Brain pericyte (primary cell): ENCODE measurements around the gene FSIP1.

ENCODE experiments used
- DNase-seq: peaks from one replicate; pipeline ENCODE4 v3.0.0-alpha.2; 2012; ENCODE audit warnings: low read depth, low spot score

The FSIP1 gene

DNA sequence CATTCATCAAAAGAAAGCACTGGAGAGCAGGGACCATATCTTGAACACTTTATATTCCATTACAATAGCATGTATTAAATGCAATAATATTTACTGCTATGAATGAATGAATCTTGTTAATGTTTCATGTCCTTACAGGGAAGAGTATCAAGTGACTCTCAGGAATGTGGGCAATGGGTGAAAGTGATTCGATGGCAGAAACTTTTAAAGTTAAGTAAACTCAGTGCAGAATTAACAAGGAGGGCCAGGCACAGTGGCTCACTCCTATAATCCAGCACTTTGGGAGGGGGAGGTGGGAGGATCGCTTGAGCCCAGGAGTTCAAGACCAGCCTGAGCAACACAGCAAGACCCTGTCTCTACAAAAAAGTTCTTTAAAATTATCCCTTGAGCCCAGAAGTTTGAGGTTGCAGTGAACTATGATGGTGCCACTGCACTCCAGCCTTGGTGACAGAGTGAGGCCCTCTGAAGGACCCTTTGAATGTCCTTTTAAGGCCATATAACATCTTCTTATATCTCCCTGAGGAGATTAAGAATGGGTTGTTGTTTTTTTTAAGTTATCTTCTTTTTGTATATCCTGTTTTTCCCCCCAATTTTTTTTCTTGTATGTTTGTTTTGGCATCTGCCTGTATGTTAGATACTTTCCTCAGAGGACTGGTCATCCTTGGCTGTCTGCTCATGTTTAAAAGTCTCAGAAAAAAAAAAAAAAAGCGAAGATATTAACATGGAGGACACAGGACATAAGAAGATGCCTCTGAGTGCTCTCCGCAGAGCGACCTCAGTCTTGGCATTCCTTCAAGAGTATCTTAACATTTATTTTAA is 9.6 kb upstream of the FSIP1 start:
- no peak for DNase-seq

DNA sequence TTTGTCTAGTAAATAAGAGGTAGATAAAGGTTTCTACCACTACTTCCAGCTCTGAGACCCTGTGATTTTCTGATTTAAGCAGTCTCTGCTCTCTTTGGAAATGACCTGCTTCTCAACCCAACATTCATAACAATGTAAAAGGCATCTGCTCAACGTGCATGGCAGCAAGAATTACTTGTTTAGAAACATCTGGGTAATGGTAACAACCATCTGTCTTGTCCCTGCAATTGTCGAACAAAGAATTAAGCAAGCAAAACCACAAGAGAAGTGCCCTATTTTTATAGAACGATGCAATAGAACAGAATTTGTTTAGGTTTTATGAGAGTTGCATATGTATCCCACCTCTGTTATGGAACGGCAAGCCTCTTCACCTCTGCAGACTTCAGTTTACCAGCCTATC is 7.1 kb upstream of the FSIP1 start:
- DNase-seq = no peak

DNA sequence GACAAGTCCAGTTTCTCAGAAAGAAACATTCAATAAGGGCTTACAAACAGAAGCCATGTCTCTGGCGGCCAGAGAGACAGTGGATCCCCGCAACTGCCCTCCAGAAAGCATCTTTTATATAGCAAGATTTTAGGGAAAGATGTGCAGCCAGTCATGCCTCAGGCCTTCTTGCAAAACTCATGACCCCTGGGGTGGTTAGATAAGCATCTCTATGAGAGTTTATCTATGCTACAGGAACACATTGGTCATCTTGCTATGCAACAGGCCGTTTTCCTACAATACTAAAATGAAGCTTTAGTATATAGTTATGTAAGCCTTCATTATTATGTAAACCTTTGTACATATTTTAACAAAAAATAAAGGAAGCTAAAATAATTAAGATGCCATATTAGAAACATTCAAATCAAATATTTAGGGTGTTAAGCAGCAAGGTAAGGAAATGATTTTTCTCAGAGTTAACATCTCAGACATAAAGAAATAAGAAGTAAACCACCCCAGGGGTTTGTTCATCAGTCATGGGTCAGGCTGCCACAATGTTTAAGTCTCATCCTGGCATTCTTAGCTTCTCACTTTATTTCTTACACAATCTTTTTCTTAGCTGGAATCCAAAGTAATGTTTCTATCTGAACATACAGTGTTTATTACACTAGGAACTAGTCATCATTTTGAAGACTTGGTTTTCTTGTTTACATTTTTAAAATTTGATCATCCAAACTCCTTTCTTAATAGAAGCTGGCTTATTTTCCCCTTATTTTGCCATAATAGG is 6.3 kb upstream of the FSIP1 start:
- DNase-seq = no peak

DNA sequence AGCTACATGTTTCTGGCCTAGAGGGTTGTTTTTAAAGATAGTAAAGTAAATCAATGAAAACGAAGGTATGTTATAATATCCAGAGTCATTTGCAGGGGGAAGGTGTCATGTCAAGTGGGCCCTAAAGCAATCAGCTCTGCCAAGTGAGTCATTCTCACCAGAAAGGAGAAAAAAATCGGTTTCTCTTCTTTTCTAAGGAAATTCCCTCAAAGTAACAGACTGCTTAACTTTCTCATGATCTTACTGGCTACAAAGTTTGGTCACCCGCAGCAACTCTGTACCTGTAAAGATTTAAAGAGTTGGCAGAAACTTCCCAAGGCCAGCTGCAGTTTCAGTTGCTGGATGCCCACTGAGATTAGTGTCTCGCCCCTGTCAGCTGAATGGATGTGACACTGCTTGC is 5.5 kb upstream of the FSIP1 start:
- no peak for DNase-seq

DNA sequence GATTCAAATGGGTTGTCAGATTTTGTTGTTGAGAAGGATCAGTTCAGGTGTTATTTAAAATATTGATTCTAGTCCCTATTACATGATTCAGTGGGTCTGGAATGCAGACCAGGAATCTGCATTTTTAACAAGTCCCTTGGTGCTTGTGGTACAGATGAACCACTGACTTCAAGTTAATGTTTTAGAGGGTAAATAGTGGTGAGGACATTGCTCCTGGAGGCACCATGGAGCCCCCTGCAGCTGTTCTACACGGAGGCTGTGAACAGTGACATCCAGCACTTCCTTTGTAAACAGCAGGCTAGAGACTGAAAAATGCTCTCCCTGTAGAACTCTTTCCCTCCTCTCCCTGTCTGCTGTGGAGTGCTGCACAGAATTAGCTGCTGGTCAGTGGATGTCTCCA is 4.8 kb upstream of the FSIP1 start:
- DNase-seq = no peak

DNA sequence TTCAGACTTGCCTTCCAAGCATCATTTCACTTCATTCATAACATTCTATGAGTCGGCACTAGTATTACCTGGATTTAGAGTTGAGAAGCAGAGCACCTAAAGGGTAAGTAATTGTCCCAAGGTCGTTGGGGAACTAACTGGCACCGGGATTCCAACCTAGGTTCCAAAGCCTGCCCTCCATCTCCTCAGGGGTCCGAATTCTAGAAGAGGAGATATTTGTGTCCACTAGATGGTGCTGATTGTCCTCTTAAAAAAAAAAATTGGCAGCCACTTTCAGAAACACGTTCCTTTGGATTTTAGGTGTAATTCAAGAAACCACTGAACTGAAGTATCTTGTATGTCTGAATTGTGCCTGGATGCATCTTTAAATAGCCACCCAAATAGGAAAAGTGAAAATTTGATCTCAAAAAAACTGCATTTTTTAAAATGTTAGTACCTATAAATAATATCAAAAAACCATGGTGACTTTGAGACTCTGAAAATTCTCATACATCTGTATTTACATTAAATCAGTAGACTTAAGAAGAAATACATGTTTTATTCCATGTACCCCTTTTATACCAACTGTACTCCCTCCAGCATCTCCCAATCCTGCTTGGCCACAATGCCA is 3.9 kb upstream of the FSIP1 start:
- DNase-seq = no peak

DNA sequence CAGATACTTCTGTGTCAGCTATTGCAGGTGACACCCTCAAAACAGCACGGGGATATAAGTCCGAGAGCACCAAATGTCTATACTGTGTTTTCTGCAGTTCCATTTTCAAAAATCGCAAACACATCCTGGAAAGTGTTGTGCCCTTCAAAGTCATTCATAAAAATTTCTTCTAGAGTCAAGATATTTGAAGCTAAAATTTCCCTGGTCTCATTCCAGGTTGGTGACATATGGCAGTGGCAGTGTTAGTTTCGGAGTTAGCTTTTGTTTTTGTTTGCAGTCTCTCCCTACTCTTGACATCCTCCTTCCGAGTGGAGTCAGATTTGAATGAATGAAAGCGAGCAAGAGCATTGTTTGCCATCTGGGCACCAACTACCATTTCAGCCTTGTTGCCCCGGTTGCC is 3.2 kb upstream of the FSIP1 start:
- DNase-seq = no peak

DNA sequence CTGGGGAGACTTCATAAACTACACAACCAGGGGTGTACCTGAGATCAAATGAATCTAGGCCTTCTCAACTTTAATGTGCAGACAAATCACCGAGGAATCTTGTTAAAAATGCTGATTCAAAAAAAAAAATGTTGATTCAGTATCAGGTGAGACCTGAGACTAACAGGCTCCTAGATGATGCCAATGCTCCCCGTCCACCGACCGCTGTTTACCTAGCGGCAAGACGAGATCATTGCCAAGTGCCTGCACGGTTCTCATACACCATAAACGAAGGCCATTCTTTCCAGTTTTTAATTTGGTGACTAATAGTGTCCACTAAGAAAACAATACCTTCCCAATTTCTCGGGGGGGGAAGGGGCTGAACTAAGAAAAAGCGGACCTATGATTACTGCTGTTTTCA is 2.5 kb upstream of the FSIP1 start:
- DNase-seq = no peak

DNA sequence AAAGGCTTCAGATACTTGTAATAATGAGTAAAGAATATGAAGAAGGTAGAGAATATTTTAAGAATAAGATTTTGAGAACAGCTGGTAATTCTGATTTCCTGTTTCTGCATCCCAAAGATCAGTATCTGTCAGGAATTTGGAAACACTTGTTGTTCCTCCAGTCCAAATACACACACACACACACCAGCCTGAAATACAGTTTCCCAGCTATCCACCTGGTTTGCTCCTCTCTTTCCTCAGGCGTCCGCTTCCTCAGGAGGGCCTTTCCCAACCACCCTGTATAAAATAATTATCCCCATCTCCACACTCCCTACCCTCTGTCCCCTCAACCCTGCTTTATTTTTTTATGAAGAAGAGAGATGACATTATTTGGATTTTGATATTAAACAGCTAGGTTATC is 2.0 kb upstream of the FSIP1 start:
- DNase-seq = no peak

DNA sequence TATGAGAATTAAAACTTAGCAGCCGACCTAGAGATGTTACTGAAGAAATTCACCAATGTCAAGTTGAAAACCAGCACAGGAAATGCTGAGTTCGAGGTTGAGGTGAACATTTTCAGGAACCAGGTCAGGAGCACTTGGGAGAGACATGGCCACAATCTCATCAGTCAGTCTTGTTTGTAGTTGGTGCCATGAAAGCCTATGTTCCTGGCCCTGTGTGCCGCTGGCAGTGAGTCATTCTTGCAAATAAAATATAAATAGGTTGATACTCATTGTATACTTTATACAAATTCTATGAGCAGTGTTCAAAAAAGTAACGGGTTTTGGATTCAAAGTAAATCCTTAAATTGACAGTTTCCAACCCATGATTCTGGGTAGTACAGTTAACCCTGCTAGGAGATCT is 1.5 kb upstream of the FSIP1 start:
- DNase-seq = no peak

DNA sequence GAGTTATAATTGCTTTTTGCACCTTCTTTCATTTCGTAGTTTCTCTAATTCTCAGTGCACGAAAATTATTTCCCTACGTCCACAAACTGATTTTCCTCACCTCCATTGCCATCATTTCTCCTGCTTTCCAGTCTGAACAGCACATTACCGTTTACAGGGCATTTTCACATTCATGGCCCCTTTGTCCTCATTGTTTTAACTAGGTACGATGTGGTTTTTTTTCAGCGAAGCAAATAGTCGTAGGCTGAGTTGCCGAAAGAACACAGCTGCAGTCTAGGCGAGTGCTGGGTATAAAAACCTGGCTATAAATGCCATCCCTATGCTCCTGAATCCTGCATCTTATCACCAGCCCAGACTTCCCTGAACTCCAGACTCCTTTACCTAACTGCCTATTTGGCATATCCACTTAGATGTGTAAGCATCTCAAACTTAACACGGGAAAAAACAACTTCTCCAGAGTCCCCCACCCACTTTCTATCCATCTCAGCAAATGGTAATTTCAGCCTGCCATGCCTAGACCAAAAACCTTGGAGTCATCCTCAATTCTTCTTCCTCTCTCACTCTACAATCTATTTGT is 691 bp upstream of the FSIP1 start:
- no peak for DNase-seq

DNA sequence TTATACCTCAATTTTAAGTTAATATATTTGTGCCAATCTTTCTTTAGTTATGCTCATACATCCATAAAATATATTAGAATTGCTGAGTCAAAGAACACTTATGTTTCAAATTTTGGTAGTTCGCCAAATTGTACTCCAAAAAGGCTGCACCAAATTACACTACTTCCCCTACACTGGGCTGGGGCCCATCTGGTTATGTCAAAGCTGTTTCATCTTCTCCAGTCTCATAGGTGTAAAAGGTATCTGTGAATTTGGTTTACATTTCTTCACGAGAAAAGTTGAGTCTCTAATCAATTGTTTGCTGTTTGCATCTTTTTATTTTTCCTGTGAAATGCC is 706 bp downstream of the FSIP1 start:
- DNase-seq = no peak

DNA sequence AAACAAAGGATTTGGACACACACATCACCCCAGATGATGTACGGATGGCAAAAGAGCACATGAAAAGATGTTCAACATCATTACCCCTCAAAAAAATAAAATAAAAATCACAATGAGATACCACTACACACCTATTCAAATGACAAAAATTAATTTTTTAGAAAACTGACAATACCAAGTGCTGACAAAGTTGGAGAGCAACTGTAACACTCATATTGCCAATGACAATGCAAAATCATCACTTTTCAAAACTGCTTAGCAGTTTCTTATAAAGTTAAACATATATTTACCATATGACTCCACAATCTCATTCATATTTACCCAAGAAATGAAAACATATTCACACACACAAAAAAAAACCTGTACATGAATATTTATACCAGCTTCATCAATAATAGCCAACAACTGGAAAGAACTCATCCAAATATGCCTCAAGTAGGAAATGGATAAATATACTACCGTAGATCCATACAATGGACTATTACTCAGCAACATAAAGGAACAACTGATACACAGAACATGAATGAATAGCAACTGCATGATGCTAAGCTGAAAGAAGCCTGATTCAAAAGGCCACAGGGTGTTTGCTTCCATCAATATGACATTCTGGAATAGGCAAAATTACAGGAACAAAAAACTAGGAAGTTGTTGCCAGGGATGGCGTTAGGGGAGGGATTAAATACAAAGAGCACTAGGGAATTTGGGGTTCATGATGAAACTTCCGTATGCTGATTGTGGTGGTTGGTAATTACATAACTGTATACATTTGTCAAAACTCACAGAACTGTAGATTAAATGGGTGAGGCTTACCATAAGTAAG is 1.3 kb downstream of the FSIP1 start:
- DNase-seq = no peak

DNA sequence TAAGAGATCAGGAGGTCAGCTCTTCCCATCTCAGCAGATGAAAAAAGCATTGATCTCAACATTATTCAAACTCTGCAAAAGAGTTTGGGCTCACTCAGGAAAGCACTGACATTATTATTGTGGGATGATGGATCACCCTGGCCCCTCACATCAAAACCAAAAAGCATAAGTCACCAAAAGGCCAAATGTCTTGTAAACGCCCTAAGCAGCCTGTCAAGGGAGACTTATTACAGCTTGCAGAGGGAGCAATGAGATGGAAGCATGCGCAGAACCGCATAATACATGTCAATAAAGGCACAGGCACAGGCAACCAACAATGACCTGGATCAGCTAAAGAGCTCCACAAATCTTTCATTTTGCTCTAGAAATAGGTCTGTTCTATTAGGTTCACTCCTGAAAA is 4.6 kb downstream of the FSIP1 start:
- no peak for DNase-seq

DNA sequence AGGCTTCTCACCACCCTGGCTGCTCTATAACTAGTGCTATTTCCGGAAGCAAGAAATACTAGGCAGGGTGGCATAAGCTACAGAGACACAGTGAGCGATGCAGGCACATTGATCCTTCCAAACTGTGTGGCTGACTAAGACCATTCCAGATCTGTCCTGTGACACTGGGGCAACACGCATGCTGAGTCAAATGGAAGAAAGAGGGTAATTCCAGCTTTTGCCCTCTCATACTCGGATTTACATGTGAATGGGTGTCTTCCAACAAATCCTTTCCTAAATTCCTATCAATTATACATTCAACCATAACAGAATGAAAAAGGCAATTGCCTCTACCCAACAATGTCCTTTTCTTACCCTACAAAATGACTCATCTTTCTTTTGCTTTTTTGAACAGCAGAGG is 5.1 kb downstream of the FSIP1 start:
- no peak for DNase-seq

DNA sequence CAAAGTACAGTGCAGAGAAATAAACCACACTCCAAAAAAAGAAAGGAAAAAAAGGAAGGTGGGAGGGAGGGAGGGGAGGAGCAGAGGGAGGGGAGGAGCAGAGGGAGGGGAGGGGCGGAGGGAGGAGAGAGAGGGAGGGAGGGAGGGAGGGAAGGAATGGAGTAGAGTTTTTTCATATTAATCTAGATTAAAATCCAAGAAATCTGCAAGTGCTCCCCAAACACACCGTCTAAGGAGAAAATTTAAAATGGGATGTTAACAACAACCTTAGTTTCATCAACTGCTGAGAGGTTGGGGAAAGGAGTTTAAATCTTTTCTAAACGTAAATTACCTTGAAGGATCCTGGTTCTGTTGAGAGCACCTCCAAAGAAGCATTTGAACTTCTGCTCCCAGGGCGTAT is 6.6 kb downstream of the FSIP1 start:
- DNase-seq = no peak

DNA sequence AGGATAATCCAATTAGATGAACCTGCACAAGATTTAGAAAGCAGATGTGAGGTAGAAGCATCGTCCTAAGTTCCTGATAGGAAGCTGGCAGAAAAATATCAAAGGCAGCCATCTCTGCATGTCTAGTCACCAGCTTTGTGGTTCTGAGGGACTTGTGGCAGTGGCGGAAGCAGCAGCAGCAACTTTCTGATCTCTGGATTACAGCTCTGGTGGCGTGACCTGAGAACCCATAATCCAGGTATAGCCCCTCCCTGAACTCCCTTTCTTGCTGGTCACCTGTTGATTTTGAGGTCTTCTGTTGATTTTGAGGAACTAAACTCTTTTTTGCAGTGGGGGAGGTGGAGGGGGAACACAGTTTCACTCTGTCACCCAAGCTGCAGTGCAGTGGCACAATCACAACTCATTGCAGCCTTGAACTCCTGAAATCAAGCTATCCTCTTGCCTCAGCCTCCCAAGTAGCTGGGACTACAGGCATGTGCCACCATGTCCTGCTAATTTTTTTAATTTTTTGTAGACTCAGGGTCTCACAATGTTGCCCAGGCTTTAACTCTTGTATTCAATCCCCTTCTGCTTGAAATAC is 7.9 kb downstream of the FSIP1 start:
- DNase-seq = no peak

DNA sequence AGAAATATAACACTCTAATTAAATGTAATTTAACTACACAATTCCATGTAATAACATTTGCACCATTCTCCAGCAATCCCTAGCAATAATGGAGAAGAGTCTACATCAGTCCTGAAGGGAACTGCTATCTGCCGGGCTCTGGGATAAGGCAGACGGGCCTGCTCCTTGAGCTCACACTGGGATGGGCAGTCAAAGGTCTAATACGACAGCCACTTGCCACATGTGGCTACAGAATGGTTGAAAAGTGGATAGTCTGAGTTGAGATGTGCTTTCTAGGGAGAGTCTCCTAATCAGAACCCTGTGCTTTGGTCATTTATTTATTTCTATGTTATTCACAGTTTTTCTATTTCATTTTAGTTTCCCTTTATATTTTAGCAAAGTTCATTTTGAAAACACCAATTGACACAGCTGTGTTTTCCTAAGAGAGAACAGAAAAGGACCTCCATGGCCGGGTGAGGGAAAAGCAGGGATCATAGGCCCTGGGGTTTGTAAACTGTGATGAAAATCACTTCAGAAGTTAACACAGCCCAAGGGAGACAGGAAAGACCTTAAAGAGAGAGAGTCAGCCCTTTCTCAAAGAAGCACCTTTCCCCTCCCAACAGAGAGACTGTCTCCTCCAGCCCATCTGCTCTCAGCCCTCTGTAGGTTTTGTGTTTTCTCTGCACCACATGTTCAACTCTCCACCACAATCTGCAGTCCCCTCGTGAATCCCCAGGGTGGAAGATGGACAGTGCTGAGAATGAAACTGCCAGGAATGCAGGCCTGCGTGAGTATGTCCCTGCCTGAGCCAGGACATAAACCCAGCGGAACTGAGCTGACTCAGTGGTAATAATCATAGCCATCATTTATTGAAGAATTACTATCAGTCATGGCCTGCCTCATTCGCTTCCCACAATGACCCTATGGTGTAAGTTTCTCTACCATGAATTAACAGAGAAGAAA is 11.6 kb downstream of the FSIP1 start:
- peak; percentile 48 for DNase-seq

DNA sequence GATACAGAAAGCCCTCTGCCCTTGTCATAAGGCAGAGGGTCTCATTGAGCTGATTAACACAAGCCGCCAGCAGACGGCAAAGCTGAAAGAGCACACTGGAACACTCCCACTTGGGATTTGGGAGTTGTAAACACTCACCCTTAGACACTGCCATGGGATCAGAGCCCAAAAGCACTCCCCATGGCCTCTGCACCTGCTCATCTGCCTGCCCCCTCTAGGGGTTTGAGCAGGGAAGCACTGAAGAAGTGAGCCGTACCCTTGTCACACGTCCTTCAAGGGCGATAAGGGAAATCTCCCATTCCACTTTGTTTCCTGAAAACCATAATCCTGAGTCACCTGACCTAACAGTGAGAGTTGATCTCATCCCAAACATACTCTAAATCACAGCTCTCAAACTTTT is 14.7 kb downstream of the FSIP1 start:
- no peak for DNase-seq

DNA sequence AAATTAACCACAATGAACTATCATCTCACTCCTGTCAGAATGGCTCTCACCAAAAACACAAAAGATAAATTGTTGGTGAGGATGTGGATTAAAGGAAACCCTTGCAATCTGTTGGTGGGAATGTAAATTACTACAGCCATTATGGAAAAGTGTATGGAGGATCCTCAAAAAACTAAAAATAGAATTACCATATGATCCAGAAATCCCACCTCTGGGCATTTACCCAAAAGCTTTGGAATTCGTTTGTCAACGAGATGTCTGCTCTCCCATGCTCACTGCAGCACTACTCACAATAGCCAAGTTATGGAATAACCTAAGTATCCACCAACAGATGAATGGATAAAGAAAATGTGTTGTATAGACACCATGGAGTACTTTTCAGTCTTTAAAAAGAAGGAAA is 21.6 kb downstream of the FSIP1 start:
- DNase-seq = no peak
